Parathyroid adenoma (tissue), 2 donors: ENCODE measurements around the gene FAM184B.

ENCODE experiments used
- H2AFZ ChIP-seq: fragments of 300-600 bp; sonication (generic); one replicate; pipeline ENCODE4 v1.7.0; 2017; ENCODE audit warnings: antibody characterized with exemption, mild to moderate bottlenecking
- H3K27ac ChIP-seq: fragments of 300-600 bp; sonication (generic); one replicate; pipeline ENCODE4 v1.7.0; 2017
- H3K27me3 ChIP-seq: fragments of 300-600 bp; sonication (generic); one replicate; pipeline ENCODE4 v1.7.0; 2017; ENCODE audit warnings: low read length; ENCODE audit not compliant: control insufficient read depth, insufficient read depth
- H3K36me3 ChIP-seq: fragments of 300-600 bp; sonication (generic); one replicate; pipeline ENCODE4 v1.7.0; 2017; ENCODE audit warnings: low read length; ENCODE audit not compliant: control insufficient read depth, insufficient read depth
- H3K4me1 ChIP-seq: fragments of 300-600 bp; sonication (generic); one replicate; pipeline ENCODE4 v1.7.0; 2017; ENCODE audit warnings: control low read depth
- H3K4me2 ChIP-seq: fragments of 300-600 bp; sonication (generic); one replicate; pipeline ENCODE4 v1.7.0; 2017; ENCODE audit warnings: low read length
- H3K4me3 ChIP-seq: fragments of 300-600 bp; sonication (generic); one replicate; pipeline ENCODE4 v1.7.0; 2017; ENCODE audit warnings: low read depth, low read length
- H3K79me2 ChIP-seq: fragments of 300-600 bp; sonication (generic); one replicate; pipeline ENCODE4 v1.7.0; 2017; ENCODE audit warnings: control low read depth
- H3K9ac ChIP-seq: fragments of 300-600 bp; sonication (generic); one replicate; pipeline ENCODE4 v1.7.0; 2017; ENCODE audit warnings: mild to moderate bottlenecking
- H3K9me3 ChIP-seq: fragments of 300-600 bp; sonication (generic); one replicate; pipeline ENCODE4 v1.7.0; 2017; ENCODE audit warnings: low read length; ENCODE audit not compliant: control insufficient read depth
- TF ChIP-seq, protein P1 (sequence below): fragments of 300-600 bp; sonication (generic); IDR thresholded peaks from one replicate; pipeline ENCODE4 v1.7.0; 2017; ENCODE audit warnings: antibody characterized with exemption, mild to moderate bottlenecking
- donor health status: primary hyperparathyroidism.

FAM184B gene

DNA sequence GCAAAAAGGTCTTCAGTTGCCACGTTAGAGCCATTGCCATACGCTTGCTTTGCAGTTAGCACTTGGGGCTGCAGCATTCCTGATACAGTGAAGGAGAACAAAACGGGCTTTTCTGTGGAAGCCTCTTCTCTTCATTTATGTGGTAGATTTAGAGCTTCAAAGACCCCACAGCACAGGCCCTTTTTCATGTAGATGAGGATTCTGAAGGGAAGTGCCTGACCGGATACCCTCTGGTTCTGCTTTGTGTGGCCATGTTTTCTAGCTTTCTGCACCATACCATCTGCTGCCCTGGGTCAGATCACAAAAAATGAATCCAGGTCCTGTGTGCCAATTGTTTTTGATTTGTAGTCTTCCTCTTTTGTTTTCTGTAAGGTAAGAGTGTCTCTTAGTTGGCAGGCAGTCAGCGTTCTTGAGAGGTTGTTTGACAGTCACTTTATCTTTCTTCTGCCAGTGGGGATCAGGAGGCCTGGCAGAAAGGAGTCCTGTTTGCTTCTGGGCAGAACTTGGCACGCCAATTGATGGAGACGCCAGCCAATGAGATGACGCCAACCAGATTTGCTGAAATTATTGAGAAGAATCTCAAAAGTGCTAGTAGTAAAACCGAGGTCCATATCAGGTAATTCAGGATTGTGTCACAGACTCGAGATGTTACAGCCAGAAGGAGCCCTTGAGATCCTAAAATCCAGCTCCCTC lies 196.8 kb downstream of the FAM184B start:
- Histone ChIP-seq H3K9me3 (no peaks in the 10 kb centered on the region), H3K79me2 (no peaks in the 10 kb centered on the region), H3K4me1 (no peaks in the 10 kb centered on the region), H3K4me3 (no peak overlapping the region), H3K27me3 (no peaks in the 10 kb centered on the region), H3K36me3 (no peaks in the 10 kb centered on the region), H2AFZ (no peak overlapping the region), H3K9ac (no peak overlapping the region), H3K27ac (no peak overlapping the region), H3K4me2 (no peak overlapping the region)
- TF ChIP-seq, protein P1, sequence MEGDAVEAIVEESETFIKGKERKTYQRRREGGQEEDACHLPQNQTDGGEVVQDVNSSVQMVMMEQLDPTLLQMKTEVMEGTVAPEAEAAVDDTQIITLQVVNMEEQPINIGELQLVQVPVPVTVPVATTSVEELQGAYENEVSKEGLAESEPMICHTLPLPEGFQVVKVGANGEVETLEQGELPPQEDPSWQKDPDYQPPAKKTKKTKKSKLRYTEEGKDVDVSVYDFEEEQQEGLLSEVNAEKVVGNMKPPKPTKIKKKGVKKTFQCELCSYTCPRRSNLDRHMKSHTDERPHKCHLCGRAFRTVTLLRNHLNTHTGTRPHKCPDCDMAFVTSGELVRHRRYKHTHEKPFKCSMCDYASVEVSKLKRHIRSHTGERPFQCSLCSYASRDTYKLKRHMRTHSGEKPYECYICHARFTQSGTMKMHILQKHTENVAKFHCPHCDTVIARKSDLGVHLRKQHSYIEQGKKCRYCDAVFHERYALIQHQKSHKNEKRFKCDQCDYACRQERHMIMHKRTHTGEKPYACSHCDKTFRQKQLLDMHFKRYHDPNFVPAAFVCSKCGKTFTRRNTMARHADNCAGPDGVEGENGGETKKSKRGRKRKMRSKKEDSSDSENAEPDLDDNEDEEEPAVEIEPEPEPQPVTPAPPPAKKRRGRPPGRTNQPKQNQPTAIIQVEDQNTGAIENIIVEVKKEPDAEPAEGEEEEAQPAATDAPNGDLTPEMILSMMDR = no peak

DNA sequence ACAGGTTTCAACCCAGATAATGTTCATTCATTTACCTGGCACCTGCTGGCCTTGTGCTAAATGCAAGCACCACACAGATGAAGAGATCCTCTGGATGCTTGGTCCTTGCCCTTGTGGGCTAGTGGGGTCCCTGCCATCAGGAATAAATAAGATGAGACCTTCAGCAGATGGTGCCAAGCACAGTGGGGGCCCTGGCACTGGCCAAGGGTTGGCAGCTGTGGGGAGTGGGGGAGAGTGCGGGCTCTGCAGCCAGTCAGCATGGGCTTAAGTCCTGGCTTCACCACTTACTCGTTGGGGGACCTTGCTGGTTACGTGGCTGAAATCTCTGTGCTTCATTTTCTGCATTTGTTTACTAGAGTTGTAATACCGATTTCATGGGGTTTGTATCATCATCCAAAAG lies 197.5 kb downstream of the FAM184B start:
- Histone ChIP-seq H3K4me1 (peaks cover under 1% of the 10 kb centered on the region), H3K9ac (no peak overlapping the region), H3K79me2 (no peaks in the 10 kb centered on the region), H2AFZ (no peak overlapping the region), H3K36me3 (no peaks in the 10 kb centered on the region), H3K4me3 (no peak overlapping the region), H3K9me3 (no peaks in the 10 kb centered on the region), H3K4me2 (no peak overlapping the region), H3K27ac (no peak overlapping the region), H3K27me3 (no peaks in the 10 kb centered on the region)
- TF ChIP-seq, protein P1 = no peak

DNA sequence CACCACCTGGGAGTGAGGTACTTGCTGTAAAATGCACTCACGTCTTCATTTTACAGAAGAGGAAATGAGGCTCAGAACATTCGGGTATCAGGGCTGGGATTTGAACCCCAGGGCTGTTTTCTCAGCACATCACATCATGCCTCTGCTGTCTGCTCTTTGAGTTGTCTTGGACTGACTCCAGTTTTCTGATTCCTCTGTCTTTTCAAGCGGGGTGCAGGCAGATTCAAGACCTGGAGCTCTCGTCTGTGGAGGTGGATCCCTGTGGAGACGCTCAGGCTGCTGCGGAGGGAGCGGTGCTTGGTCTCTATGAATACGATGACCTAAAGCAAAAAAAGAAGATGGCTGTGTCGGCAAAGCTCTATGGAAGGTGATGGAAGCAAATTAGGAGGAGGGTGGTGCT lies 198.1 kb downstream of the FAM184B start:
- no peaks in the 10 kb centered on the region for H3K27me3 ChIP-seq
- H3K4me3 ChIP-seq = no peak overlapping the region
- no peak overlapping the region for H3K9ac ChIP-seq
- no peak overlapping the region for H2AFZ ChIP-seq
- no peak overlapping the region for H3K27ac ChIP-seq
- TF ChIP-seq, protein P1 = no peak
- H3K4me2 ChIP-seq = no peak overlapping the region
- no peaks in the 10 kb centered on the region for H3K9me3 ChIP-seq
- H3K4me1 ChIP-seq = peaks cover 3% of the 10 kb centered on the region
- no peaks in the 10 kb centered on the region for H3K36me3 ChIP-seq
- H3K79me2 ChIP-seq = no peaks in the 10 kb centered on the region

DNA sequence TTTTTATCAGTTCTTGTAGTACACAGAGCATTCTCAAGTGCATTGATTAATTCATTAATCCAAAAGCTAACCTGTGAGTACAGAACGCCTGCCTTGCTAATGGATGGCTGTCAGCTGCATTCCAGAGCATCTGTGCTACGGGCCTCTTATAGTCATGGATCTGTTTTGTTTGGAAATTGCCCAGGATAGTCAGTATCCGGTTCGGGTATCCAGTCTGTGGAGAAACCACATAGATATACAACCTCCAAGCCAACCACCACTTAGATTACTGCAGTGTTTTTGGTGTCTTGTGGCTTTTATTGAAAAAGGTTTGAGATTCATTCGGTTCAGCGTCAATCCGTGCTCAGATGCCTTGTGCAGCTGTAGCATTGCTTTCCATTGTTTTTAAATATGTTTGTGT lies 200.5 kb downstream of the FAM184B start:
- Histone ChIP-seq H3K27ac (peak overlapping the region; percentile 56), H3K9ac (no peak overlapping the region), H3K4me2 (no peak overlapping the region), H3K36me3 (no peaks in the 10 kb centered on the region), H2AFZ (no peak overlapping the region), H3K27me3 (no peaks in the 10 kb centered on the region), H3K4me3 (no peak overlapping the region), H3K4me1 (peaks cover 3% of the 10 kb centered on the region), H3K9me3 (no peaks in the 10 kb centered on the region), H3K79me2 (no peaks in the 10 kb centered on the region)
- TF ChIP-seq, protein P1 = no peak
